ENCODE data around the gene OR52N1. TPM values are rescaled to one million over a fixed set of nuclear protein-coding genes. Genes with fewer than 3 reads are reported as not detected.

OR52N1 gene
- total RNA-seq, 1 experiment from 2014 or later: not detected

DNA sequence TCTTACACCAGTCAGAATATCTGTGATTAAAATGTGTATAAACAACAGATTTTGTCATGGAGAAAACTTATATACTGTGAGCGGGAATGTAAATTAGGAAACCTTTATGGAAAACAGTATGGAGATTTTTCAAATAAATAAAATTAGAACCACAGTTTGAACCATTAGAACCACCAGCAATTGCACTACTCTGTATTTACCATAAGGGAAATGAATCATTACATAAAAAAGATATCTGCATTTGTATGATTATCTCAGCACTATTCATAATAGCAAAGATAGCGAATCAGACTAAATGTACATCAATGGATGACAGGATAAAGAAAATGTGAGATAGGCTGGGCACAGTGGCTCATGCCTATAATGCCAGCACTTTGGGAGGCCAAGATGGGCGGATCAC is 44.5 kb downstream of the OR52N1 start:
- Histone ChIP-seq H3K9me3 (no peaks in the 10 kb centered on the region), H3K27me3 (0 out of 2 replicates have a peak, but pooled peaks cover 2% of the 10 kb centered on the region), H3K36me3 (no peaks in the 10 kb centered on the region)

DNA sequence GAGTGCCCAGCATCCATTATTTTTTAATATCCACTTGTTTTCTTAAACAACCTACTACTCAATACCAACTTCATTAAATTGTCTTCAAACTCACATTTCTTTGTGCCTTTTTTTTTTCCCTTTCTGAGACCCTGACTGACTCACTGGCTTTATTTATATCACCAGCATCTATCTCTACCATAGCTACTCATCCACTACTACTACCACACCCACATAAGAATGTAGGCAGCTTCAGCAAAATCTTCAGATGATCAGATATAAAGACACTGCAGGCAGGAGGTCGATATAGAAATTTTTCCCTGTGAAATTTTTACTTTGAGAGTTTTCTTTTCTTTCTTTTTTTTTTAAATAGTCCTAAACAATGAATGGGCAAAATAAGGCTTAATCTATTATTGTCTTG is 52.6 kb downstream of the OR52N1 start:
- H3K36me3 ChIP-seq: no peaks in the 10 kb centered on the region
- H3K4me3 ChIP-seq: no peak overlapping the region
- H3K27me3 ChIP-seq: no peaks in the 10 kb centered on the region
- peaks cover 2% of the 10 kb centered on the region; the same call in 1 of the 2 replicates for H3K9me3 ChIP-seq
- no peak for DNase-seq

More for the DNA sequence above, 44.5 kb downstream of the OR52N1 start:
- no peak for DNase-seq
- no peak overlapping the region for H3K4me3 ChIP-seq

DNA sequence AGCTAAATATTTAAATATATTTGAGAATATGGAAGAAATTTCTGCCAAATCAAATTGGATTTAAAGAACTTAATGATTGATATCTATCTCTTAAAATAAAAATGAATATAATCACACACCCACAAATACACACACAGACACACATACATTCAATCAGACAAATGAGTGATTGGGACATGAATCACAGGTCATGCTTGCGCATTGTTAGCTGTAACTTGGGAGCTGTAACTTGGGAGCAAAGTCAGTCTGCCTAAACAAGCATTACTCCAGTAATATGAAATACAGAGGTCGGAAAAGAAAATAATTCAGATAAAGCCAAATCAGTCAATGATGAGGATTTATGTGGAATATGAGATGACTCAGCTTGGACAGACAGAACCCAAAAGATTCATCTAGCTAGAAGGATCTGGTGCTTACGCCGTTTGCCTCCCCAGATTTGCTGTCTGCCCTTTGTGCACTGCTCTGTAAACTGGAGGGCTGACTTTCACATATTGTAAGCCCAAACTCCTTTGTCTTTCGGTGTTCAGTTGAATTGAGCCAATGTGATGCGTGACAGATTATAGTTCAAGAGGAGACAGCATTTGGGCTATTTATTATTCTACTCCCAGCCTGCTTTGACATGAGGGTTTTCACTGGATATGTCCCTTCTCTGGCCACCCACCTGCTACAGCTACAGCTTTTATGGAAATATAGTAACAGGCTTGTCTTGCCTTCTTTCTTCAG is 53.2 kb downstream of the OR52N1 start:
- Histone ChIP-seq H3K36me3 (no peaks in the 10 kb centered on the region), H3K27me3 (no peaks in the 10 kb centered on the region), H3K9me3 (peaks cover 2% of the 10 kb centered on the region; the same call in 1 of the 2 replicates), H3K4me3 (no peak overlapping the region)
- peak; percentile 3 for DNase-seq

DNA sequence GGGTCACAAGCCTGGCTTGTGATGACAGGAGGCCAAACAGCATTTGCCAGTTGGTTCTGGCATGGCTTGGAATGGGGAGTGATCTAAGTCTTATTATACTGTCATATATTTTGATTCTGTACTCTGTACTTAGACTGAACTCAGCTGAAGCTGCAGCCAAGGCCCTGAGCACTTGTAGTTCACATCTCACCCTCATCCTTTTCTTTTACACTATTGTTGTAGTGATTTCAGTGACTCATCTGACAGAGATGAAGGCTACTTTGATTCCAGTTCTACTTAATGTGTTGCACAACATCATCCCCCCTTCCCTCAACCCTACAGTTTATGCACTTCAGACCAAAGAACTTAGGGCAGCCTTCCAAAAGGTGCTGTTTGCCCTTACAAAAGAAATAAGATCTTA is 54.0 kb downstream of the OR52N1 start:
- H3K9me3 ChIP-seq: peaks cover 2% of the 10 kb centered on the region; the same call in 1 of the 2 replicates
- DNase-seq: peak; percentile 77
- no peaks in the 10 kb centered on the region for H3K36me3 ChIP-seq
- no peak overlapping the region for H3K4me3 ChIP-seq
- no peaks in the 10 kb centered on the region for H3K27me3 ChIP-seq

Other genes with a start within 250 kb of the OR52N1 start
- not detected in 2 replicates for gene OR52H1, start 242.7 kb downstream of the OR52N1 start, total RNA-seq (2014; rRNA removed; shearing (Covaris generic); ENCODE audit: low replicate concordance)
- not detected in 2 replicates for gene OR52B6, start 210.4 kb downstream of the OR52N1 start, total RNA-seq (2014; rRNA removed; shearing (Covaris generic); ENCODE audit: low replicate concordance)
- 2.5 and 4.1 TPM in 2 replicates for gene TRIM6, start 194.6 kb downstream of the OR52N1 start, total RNA-seq (2014; rRNA removed; shearing (Covaris generic); ENCODE audit: low replicate concordance)
- gene TRIM34, start 166.3 kb downstream of the OR52N1 start, total RNA-seq (2014; rRNA removed; shearing (Covaris generic); ENCODE audit: low replicate concordance): 10.7 and 10.8 TPM in 2 replicates
- 29.9 and 33.9 TPM in 2 replicates for gene TRIM5, start 106.2 kb downstream of the OR52N1 start, total RNA-seq (2014; rRNA removed; shearing (Covaris generic); ENCODE audit: low replicate concordance)
- gene TRIM22, start 101.5 kb downstream of the OR52N1 start, total RNA-seq (2014; rRNA removed; shearing (Covaris generic); ENCODE audit: low replicate concordance): 1.7 and 8.8 TPM in 2 replicates
- gene OR56B1, start 54.8 kb downstream of the OR52N1 start, total RNA-seq (2014; rRNA removed; shearing (Covaris generic); ENCODE audit: low replicate concordance): not detected in 2 replicates
- not detected in 2 replicates for gene OR52N4, start 37.0 kb downstream of the OR52N1 start, total RNA-seq (2014; rRNA removed; shearing (Covaris generic); ENCODE audit: low replicate concordance)
- not detected in 2 replicates for gene OR52N5, start 7.9 kb downstream of the OR52N1 start, total RNA-seq (2014; rRNA removed; shearing (Covaris generic); ENCODE audit: low replicate concordance)
- not detected in 2 replicates for gene OR52N2, start 17.7 kb upstream of the OR52N1 start, total RNA-seq (2014; rRNA removed; shearing (Covaris generic); ENCODE audit: low replicate concordance)
- not detected in 2 replicates for gene OR52E6, start 50.6 kb upstream of the OR52N1 start, total RNA-seq (2014; rRNA removed; shearing (Covaris generic); ENCODE audit: low replicate concordance)
- not detected in 2 replicates for gene OR52E8, start 66.4 kb upstream of the OR52N1 start, total RNA-seq (2014; rRNA removed; shearing (Covaris generic); ENCODE audit: low replicate concordance)
- not detected in 2 replicates for gene OR52E4, start 89.4 kb upstream of the OR52N1 start, total RNA-seq (2014; rRNA removed; shearing (Covaris generic); ENCODE audit: low replicate concordance)
- not detected in 2 replicates for gene OR52E5, start 101.9 kb upstream of the OR52N1 start, total RNA-seq (2014; rRNA removed; shearing (Covaris generic); ENCODE audit: low replicate concordance)
- not detected in 2 replicates for gene OR56A3, start 151.0 kb upstream of the OR52N1 start, total RNA-seq (2014; rRNA removed; shearing (Covaris generic); ENCODE audit: low replicate concordance)
- gene OR56A5, start 177.2 kb upstream of the OR52N1 start, total RNA-seq (2014; rRNA removed; shearing (Covaris generic); ENCODE audit: low replicate concordance): not detected in 2 replicates
- gene OR52L1, start 195.7 kb upstream of the OR52N1 start, total RNA-seq (2014; rRNA removed; shearing (Covaris generic); ENCODE audit: low replicate concordance): not detected in 2 replicates
- gene OR56A4, start 215.7 kb upstream of the OR52N1 start, total RNA-seq (2014; rRNA removed; shearing (Covaris generic); ENCODE audit: low replicate concordance): not detected in 2 replicates
- gene OR56A1, start 239.5 kb upstream of the OR52N1 start, total RNA-seq (2014; rRNA removed; shearing (Covaris generic); ENCODE audit: low replicate concordance): not detected in 2 replicates